Right lobe of liver (tissue), 4 donors: ENCODE results near the gene LRMDA.

Experiments used
- POLR2A ChIP-seq: fragments of 450-650 bp; IDR thresholded peaks from one replicate; pipeline ENCODE4 v1.6.1; 2017; ENCODE audit warnings: antibody characterized with exemption, mild to moderate bottlenecking
- TF ChIP-seq, protein P1 (sequence below), 4 donors: fragments of 200-600 bp in 3 of 4; fragments of 450-650 bp in 1 of 4; IDR thresholded peaks; one replicate each; pipeline versions ENCODE4 v1.5.1 to v1.8.0; 2016 to 2022; ENCODE audit warnings: antibody characterized with exemption in 4 of 4, mild to moderate bottlenecking in 2 of 4
- donor health status: DM: no; HTN: no; CAD: no.
- donor health status: DM: no; HTN: no; CAD: no.
- donor health status: DM: no; HTN: yes; CAD: no.

DNA sequence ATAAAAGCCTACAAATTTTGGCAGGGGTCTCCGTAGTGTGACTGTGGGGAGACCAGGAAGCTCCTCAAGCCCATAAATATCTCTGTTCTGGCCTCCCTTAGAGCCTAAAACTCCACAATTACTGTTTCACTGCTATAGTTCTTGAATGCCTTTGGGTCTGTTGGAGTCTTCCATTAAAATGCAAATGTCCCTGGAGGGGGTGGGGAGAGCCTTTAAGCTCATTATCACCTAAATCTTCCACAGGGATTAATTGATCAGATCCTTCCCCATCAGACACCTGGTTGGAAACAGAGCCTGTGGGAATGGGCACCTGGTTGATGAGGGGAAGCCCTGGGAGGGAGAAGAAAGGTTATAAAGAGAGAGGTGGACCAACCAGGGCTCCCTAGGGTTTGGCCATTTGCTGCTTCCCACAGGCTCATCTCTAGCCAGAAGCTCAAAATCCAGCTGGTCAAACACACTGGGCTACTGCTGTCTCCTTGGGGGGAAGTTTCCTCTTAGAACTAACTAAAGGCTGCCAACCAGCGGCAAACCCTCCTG lies 718.2 kb downstream of the LRMDA start:
- TF ChIP-seq, protein P1, sequence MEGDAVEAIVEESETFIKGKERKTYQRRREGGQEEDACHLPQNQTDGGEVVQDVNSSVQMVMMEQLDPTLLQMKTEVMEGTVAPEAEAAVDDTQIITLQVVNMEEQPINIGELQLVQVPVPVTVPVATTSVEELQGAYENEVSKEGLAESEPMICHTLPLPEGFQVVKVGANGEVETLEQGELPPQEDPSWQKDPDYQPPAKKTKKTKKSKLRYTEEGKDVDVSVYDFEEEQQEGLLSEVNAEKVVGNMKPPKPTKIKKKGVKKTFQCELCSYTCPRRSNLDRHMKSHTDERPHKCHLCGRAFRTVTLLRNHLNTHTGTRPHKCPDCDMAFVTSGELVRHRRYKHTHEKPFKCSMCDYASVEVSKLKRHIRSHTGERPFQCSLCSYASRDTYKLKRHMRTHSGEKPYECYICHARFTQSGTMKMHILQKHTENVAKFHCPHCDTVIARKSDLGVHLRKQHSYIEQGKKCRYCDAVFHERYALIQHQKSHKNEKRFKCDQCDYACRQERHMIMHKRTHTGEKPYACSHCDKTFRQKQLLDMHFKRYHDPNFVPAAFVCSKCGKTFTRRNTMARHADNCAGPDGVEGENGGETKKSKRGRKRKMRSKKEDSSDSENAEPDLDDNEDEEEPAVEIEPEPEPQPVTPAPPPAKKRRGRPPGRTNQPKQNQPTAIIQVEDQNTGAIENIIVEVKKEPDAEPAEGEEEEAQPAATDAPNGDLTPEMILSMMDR (IDR thresholded peaks at IDR 0.05) = no peak
- no peak for TF ChIP-seq POLR2A
